GM21526 (cell line): ENCODE results near the gene BABAM2.

ENCODE experiments used
- ATAC-seq: cut with Tn5 transposase; IDR thresholded peaks from one replicate; pipeline ENCODE4 v1.9.1; 2021; ENCODE audit warnings: moderate library complexity; ENCODE audit not compliant: unreplicated experiment, low FRiP score

Gene BABAM2

GRCh38 chr2:28263690-28264089 lies 373.2 kb downstream of the BABAM2 start:
- ATAC-seq = no peak

- ATAC-seq = no peak
These were observed 376.8 kb downstream of the BABAM2 start for GRCh38 chr2:28267282-28267681.

GRCh38 chr2:28268386-28268785 lies 377.9 kb downstream of the BABAM2 start:
- no peak for ATAC-seq

DNA sequence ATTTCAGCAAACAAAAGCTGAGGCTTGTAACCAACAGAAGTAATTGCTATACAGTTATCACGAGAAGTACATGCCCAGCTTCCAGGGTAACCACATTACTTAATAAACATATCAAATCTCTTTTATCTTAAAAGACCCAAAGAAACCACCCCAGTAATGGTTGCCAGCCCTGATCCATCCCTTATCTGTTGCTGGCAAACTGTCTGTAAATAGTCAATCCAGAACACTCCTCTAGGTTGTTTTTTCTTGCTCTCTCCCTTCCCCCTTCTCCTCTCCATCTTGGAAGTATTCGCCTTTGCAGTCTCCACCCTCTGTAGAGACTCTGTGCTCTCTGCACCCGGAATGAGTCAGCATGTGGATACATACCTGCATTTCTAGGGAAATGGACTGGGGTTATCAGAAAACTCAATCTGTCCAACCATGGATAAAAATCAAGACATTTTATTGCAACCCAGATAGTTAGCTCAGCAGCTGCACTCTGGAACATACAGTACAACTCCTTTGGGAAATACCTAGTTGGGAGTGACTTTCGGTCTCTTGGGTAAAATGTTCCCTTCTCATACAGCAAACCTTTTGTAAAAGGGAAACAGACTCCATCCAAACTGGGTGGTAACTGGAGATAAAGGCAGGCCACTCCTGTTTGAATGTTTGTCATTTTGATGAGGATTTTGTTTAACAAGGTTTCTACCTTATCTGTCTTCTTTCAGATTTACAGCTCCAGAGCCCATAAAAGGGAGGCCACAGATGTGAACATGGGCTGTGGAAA lies 378.7 kb downstream of the BABAM2 start:
- no peak for ATAC-seq

DNA sequence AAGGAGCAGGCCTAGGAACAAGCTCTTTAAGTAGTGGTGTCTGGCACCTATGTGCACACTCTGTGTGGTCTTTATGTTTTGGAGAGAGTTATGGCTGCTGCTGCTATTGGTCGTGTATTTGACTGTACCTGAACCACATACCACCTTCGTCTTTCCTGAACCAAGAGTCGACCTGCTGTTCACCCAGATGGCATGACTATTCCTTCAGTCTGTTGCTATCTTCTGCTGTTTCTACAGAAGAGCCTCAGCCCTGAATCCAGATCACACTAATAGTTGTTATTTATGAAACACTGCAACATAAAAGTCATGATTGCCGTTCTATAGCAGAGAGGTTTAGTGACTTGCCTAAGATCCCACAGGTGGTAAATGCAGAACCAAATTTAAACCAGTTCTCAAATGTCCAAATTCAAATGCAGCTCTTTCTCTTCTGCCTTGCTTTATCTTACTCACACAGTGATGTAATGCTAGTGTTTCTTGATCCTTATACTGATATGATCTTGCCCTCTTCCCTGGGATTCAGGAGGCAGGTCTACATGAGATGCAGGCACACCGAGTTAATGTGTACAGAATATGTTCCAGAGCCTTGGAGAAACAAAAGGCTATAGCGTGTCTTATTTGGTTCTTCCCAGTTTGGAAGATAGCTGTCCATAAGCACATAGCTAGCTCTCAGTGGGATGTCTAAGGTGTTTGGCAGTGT lies 380.1 kb downstream of the BABAM2 start:
- ATAC-seq = no peak

GRCh38 chr2:28271231-28271918 lies 380.8 kb downstream of the BABAM2 start:
- no peak for ATAC-seq

DNA sequence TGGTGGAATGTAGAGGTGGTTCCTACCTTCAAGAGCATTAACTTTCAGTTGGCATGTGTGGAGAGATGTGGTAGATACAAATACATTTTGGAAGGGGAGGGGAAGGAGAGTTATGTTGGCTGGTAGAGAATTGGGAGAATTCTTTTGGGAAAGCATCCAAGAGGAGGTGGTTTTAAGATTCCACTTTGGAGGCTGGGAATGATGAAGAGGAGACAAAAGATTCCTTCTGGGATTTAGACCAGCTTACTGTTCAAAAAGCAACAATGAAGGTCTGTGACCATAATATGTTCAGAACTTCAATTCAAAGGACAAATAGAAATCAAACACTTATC lies 381.4 kb downstream of the BABAM2 start:
- no peak for ATAC-seq

- ATAC-seq = no peak
These were observed 383.2 kb downstream of the BABAM2 start for GRCh38 chr2:28273751-28274150.

GRCh38 chr2:28274911-28275685 lies 384.6 kb downstream of the BABAM2 start:
- no peak for ATAC-seq

DNA sequence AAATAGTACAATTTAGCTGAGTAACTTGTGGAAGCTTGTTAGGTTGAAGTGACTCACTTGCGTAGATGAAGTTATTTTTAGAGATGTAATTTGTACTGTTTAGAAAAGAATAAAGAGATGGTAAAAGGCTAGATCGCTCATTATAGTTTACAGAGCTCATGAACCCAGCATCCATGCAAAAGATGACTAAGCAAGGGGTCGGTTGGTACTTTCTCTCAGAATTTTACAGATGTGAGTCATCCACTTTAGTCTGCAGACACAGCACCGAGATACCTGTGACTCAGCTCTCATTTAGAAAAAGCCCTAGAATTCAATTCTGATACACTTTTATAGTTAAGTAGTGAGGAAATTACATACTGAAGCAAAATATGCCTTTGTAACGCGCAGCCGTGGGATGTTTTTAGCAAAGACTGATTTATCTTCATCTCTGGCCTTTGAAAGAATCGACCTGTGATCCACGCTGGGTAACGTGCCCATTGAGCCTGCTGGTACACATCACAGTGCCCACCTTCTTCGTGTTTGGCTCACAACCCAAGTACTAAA lies 385.6 kb downstream of the BABAM2 start:
- ATAC-seq = no peak

DNA sequence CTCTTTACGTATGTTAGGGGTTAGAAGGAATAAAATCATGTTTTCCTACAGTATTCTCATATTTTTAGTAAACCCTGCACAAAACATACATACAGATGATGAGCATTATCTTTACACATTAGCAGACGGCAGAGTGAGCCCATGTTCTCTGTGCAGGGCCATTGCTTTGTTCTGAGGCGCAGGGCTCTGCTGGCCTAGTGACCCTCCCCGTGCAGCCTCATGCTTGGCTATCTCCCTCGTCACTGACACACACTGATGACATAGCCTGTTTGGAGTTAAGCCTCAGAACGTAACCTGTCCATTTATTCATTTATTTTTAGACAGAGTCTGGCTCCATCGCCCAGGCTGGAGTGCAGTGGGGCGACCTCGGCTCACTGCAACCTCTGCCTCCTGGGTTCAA lies 386.3 kb downstream of the BABAM2 start:
- ATAC-seq = no peak

GRCh38 chr2:28277466-28277865 lies 386.9 kb downstream of the BABAM2 start:
- ATAC-seq = no peak

GRCh38 chr2:28279371-28279770 lies 388.8 kb downstream of the BABAM2 start:
- no peak for ATAC-seq

- ATAC-seq = no peak
These were observed 390.1 kb downstream of the BABAM2 start for GRCh38 chr2:28280619-28281018.

- ATAC-seq = no peak
These were observed 391.2 kb downstream of the BABAM2 start for GRCh38 chr2:28281739-28282138.

GRCh38 chr2:28282248-28282647 lies 391.7 kb downstream of the BABAM2 start:
- ATAC-seq = no peak

DNA sequence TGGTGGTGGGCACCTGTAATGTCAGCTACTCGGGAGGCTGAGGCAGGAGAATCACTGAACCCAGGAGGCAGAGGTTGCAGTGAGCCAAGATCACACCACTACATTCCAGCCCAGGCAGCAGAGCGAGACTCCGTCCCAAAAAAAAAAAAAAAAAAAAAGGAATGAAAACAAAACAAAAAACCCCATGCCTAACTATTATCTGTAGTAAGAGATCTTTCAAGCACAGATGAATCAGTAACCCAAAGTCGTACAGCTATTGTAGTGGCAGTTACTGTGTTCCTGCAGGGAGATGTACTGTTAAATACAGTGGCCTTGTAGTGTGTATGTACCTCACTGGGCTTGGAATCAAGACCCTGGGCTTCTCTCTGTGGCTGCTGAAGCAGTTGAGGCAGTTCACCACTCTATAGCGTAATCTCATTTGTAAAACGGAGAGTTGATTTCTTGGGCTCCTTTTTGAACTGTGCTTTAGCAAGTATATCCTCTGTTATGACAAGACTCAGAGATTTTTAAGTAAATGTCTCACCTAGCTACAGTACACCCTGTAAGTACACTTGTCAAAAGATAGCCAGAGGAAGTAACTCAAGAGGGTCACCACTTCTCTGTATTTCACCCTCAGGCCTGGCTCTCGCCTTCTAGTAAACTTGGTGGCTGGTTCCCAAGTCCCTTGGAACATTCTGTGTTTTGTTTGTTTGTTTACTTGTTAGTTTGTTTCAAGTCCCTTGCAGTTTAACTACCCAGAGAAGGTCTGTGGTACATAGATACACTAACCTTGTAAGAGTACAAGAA lies 392.5 kb downstream of the BABAM2 start:
- no peak for ATAC-seq

DNA sequence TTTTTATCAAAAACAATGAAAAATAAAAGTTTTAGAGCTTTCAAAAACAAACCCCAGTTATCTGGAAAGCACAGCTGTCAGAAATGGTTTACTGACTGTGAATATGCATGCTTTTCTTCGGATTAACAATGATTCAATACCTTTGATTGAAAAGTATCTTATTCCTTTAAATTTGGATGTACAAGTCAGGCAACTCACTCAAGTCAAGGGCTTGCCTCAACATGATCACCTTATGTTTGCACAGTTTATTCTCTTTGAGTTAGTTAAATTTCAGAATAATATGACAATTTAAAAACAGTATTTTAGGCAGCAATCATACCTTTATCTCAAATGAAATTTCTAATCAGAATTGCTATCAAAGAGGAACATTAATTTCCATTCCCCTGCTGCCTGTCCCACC lies 393.3 kb downstream of the BABAM2 start:
- ATAC-seq = no peak

DNA sequence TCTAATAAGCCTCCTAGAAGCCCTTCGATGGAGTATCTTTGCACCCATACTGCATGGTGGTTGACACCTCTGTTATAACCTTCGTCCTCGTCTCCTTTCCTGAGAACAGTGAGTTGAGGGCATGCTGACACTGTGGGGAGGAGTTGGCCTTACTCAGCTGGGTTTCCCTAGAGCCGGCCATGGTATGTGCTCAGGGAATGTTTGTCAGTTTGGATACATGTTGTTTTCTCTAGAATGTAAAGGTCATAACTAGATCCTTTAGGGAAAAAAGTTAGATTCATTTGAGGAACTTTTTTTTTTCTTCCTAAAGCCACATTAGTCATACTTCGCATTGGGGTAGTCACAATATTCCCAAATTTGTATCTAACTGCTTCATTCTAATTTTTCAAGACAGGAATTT lies 396.1 kb downstream of the BABAM2 start:
- no peak for ATAC-seq
